ENCODE results near the gene ASB13.

GRCh38 chr10:5589661-5590511 lies 76.5 kb downstream of the ASB13 start:
- no peak for TF ChIP-seq ZSCAN18 (tag by site-specific recombination; IDR thresholded peaks at IDR 0.05)
- no peak for TF ChIP-seq ZNF239 (tag by site-specific recombination; IDR thresholded peaks at IDR 0.05)

Measured in HEK293 (cell line).